GM12872 (cell line): ENCODE measurements around the gene GAMT.

ENCODE experiments used
- TF ChIP-seq, protein P1 (sequence below): IDR thresholded peaks from 3 replicates; pipeline ENCODE4 v1.5.1; 2011; ENCODE audit warnings: low read depth, mild to moderate bottlenecking, low read length, moderate library complexity; ENCODE audit not compliant: insufficient read depth

Gene GAMT

DNA sequence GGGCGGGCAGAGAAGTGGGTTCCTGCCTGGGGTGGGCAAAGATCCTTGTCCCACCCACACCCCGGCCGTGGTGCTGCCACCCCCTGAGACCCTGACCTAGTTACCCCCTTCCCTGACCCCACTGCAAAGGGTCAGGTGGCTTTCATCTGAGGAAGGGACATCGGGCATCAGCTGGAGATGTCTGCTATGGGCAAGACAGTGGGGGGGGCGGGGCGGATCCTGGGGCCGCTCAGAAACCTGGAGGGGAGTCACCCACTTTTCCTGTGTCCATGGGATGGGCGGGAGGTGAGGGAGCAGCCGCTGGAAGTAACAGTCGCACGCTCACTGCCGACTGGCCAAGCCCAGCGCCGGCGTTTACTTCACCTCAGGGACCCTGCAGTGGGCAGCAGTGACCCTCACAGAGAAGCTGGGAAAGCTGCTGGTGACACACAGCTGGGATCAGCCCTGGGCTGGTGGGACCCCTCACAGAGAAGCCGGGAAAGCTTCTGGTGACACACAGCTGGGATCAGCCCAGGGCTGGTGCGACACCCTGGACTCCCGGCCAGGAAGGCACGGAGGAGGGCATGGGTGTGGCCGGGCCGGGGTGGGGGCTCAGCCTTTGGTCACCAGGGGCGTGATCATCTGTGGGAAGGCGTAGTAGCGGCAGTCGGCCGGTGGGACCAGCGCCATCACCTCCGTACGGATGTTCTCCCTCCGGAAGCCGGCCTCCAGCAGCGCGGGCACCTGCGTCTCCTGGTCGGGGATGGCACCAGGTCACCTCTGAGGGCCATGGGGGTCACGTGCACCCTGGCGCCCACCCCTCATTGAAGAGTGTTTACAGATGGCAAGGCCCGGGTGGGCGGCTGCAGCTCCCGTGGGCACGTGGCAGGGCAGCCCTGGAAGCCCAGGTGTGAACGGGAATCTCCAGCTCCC, 4.3 kb downstream of the GAMT start:
- TF ChIP-seq, protein P1, sequence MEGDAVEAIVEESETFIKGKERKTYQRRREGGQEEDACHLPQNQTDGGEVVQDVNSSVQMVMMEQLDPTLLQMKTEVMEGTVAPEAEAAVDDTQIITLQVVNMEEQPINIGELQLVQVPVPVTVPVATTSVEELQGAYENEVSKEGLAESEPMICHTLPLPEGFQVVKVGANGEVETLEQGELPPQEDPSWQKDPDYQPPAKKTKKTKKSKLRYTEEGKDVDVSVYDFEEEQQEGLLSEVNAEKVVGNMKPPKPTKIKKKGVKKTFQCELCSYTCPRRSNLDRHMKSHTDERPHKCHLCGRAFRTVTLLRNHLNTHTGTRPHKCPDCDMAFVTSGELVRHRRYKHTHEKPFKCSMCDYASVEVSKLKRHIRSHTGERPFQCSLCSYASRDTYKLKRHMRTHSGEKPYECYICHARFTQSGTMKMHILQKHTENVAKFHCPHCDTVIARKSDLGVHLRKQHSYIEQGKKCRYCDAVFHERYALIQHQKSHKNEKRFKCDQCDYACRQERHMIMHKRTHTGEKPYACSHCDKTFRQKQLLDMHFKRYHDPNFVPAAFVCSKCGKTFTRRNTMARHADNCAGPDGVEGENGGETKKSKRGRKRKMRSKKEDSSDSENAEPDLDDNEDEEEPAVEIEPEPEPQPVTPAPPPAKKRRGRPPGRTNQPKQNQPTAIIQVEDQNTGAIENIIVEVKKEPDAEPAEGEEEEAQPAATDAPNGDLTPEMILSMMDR = no peak

DNA sequence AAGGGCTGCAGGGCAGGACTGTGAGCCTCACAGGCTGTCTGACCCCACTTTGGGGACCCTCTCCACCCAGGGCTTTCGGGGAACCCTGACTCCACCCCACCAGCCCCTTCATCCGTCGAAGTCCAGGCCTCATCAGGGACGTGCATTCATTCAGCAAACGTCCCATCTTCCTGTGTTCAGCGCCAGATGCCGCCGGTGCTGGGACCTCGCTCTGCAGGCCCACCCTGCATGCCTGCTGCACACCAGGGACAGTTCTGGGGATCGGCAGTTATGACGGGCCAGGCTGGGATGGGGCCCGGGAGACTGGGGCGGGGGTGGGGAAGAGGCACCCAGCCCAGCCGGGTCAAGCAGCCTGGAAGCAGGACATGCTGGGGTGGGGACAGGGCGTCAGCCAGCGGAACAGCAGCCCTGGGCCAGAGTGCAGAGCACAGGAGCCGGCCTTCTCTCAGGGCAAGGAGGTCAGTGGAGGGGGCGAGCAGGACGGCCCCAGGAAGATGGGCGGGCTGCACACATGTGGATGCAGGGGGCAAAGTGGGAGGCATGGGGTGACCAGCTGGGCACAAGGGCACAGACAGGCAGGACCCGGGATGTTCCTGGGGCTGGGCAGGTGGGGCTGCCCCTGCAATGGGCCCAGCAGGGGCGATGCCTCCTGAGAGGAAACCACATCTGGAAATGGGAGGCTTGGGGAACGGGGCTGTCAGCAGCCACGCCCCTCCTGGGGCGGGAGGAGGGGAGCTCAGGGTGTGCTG, 5.1 kb downstream of the GAMT start:
- TF ChIP-seq, protein P1 = no peak

DNA sequence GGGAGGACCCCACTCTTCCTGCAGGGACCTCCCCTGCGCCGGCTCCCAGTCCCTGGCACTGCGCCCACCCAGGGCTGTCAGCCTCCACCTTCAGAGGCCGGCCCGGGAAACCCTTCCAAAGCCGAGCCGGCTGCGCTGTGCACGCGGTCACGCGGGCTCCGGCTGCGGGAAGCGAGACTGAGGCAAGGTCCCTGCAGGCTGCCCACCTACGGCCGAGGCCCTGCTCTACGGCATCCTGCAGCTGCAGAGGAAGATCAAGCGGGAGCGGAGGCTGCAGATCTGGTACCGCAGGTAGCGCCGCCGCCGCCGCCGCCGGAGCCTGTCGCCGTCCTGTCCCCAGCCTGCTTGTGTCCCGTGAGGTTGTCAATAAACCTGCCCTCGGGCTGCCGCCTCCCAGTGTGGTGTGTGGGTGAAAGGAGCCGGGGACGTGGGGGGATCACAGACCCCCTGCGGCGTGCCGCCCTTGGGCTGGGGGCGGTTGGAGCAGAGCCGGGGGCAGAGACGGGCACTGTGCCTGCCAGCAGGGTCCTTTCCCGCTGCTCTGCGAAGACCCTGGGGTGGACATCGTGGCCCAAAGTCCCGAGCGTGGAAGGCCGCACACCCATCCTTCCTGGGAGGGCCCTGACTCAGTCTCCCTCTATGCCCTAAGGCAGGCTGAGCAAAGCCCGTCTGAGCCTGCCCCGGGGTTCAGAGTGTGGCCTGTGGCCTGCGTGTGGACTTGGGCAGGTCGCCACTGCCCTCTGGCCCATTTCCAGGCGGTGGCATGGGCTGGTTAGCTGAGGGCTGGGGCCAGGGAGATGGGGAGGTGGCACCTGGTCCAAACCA, 5.9 kb downstream of the GAMT start:
- TF ChIP-seq, protein P1 = no peak

DNA sequence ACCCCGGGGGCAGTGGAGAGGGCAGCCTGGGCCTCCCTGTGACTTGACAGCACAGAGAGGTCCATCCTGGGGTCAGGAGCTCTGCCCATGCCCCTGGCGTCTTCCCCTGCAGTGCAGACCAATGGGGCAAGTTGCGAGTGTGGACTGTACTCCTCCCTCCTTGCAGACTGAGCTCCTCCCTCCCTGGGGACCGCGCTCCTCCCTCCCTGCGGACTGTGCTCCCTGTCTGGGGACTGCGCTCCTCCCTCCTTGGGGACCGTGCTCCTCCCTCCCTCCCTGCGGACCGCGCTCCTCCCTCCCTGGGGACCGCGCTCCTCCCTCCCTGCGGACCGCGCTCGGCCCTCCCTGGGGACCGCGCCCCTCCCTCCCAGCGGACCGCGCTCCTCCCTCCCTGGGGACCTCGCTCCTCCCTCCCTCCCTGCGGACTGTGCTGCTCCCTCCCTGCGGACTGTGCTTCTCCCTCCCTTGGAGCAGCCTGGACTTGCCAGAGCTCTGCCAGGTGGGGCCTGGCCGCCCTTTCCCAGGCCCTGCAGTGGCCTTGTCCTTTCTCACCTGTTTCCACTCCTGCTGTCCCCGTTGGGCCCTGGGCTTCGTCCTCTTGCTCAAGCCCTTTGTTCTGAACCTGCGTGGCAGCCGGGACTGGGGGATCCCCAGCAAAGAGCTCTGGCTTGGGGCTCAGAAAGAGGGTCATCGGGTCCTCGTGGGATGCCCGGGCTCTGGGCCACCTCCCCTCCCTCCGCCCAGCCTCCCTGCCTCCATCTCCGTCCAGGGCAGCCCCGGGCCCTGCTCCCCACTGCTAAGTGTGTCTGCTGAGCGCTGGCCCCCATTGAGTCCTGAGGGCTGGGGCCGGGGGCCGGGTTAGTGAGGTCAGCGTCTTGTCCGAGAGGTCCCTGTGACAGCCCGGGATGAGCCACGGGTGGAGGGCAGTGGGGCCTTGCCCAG, 6.8 kb downstream of the GAMT start:
- TF ChIP-seq, protein P1 = no peak

DNA sequence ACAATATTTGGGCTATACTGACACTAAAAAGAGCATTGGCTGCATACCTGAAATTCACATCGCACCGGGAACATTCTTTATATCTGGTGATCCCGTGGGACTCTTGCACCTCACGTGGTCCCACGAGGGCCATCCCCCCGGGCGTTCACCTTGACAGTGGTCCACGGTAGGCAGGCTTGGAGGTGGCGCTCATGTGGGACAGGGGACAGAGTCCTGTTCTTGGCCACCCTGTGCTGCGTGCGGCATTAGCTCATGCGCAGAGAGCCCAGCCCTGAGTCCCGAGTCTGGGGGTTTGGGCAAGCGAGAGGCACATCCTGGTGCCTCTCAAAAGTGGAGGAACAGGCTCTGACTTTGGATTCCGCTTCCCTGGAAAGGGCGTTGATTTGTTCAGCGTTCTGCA, 7.5 kb downstream of the GAMT start:
- TF ChIP-seq, protein P1 = no peak

DNA sequence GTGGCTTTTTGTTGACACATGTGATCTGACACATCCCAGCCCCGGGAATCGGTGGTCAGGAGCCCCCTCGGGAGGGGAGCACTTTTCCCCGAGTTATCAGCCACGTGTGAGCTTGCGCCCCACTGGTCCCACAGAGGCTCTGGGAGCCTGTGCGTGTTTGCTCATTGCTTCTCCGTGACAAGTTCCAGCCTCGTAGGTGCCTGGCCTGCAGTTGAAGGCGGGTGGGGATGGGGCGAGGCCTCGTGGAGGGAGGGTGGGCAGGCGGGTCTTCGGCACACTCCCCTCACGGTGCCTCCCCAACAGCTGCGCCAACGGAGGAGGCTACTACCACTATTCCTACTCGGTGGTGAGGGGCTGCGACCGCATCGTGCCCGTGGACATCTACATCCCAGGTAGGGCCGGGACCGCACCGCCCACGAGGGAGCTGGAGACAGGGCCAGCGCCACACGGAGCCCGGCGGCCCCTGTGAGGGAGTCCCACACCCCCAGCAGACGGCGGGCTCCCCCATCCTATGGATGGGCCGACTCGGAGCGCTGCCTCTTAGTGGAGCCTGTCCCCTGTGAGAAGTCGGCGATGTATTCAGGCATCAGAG, 8.3 kb downstream of the GAMT start:
- TF ChIP-seq, protein P1 = no peak
